H1 (cell line): ENCODE data around the gene ZFP57. TPM values are rescaled to one million over a fixed set of nuclear protein-coding genes. Genes with fewer than 3 reads are reported as not detected.

Experiments
- CTBP2 ChIP-seq: IDR thresholded peaks from 2 replicates; pipeline ENCODE4 v1.7.0; 2011; ENCODE audit warnings: borderline replicate concordance, mild to moderate bottlenecking, moderate library complexity, mixed read lengths, low read length; ENCODE audit not compliant: insufficient read depth, insufficient read length
- TAF1 ChIP-seq: IDR thresholded peaks from 2 replicates; pipeline ENCODE4 v1.6.1; 2011; ENCODE audit warnings: mild to moderate bottlenecking, low read depth, low read length
- polyA plus RNA-seq, 7 experiments: library from polyadenylated mRNA; depleted of rRNA in 3 of 7; stranded (reverse) in 5 of 7; unstranded in 2 of 7; fragments of >200 nt in 5 of 7; fragments of 200-250 nt in 2 of 7; gene quantifications; 1 replicate in 5 of 7; 2 replicates in 1 of 7; 4 replicates in 1 of 7; pipeline versions ENCODE4 v1.2.1 to v1.2.3, GENCODE V29; 2011 to 2013; ENCODE audit warnings: missing spikeins in 2 of 7, mixed read lengths in 2 of 7
- total RNA-seq: library from RNA; stranded (reverse); fragmentation: NEBNext Ultra II Directional; extraction: Animal tissue kit (Norgen Biotek cat#: 25700); gene quantifications from 2 replicates; pipeline ENCODE4 v1.2.1, GENCODE V29; 2021

The ZFP57 gene
- total and polyA plus RNA-seq, 2 of the 8 experiments (the other 6 are each of a cell fraction or from before 2014, with no cell fraction given): 0.85 to 1.2 TPM

GRCh38 chr6:29728875-29729270 lies 47.9 kb upstream of the ZFP57 start (continued):
- TF ChIP-seq CTBP2 (no peak), TAF1 (no peak)
